Neural crest cell (in vitro differentiated cells): ENCODE results near the gene CHTF8. TPM values are rescaled to one million over a fixed set of nuclear protein-coding genes. Genes with fewer than 3 reads are reported as not detected.

Source experiments
- DNase-seq: peaks from one replicate; pipeline ENCODE4 v3.0.0; 2021; ENCODE audit warnings: low read depth, mixed read lengths, low spot score
- H3K27ac Mint-ChIP-seq: one replicate; pipeline ENCODE4 v1.8.0; 2021; ENCODE audit warnings: mild to moderate bottlenecking, mixed read lengths; ENCODE audit not compliant: unreplicated experiment
- H3K27me3 Mint-ChIP-seq: 2 replicates; pipeline ENCODE4 v1.8.0; 2021; ENCODE audit warnings: low read depth, mild to moderate bottlenecking, mixed read lengths
- H3K36me3 Mint-ChIP-seq: 2 replicates; pipeline ENCODE4 v1.8.0; 2021; ENCODE audit warnings: low read depth, mild to moderate bottlenecking, mixed read lengths
- H3K4me1 Mint-ChIP-seq: 2 replicates; pipeline ENCODE4 v1.8.0; 2021; ENCODE audit warnings: mixed read lengths
- H3K4me3 Mint-ChIP-seq: one replicate; pipeline ENCODE4 v1.8.0; 2021; ENCODE audit warnings: mild to moderate bottlenecking, mixed read lengths
- H3K9me3 Mint-ChIP-seq: 2 replicates; pipeline ENCODE4 v1.8.0; 2021; ENCODE audit warnings: mixed read lengths
- CTCF ChIP-seq: fragments of 200-600 bp; sonication (generic); conservative IDR thresholded peaks from 2 replicates; pipeline ENCODE4 v1.5.0; 2021; ENCODE audit warnings: antibody characterized with exemption, mild to moderate bottlenecking
- total RNA-seq: library from RNA; stranded (reverse); gene quantifications from 2 replicates; pipeline ENCODE4 v1.2.1, GENCODE V29; 2021

Gene CHTF8
- total RNA-seq, 1 donor from 2014 or later, result 139 TPM

GRCh38 chr16:69088684-69089083 is 43.7 kb downstream of the CHTF8 start:
- Mint-ChIP-seq H3K27me3 (no peaks in the 10 kb centered on the region), H3K9me3 (no peaks in the 10 kb centered on the region), H3K4me1 (peaks cover 21% of the 10 kb centered on the region), H3K27ac (peak overlapping the region; percentile 39), H3K4me3 (no peak overlapping the region), H3K36me3 (no peaks in the 10 kb centered on the region)
- DNase-seq, result no peak
- TF ChIP-seq CTCF, result no peak

GRCh38 chr16:69087161-69087581 is 45.2 kb downstream of the CHTF8 start:
- no peak for DNase-seq
- H3K27ac Mint-ChIP-seq, result no peak overlapping the region
- no peaks in the 10 kb centered on the region for H3K27me3 Mint-ChIP-seq
- H3K36me3 Mint-ChIP-seq, result no peaks in the 10 kb centered on the region
- no peak for TF ChIP-seq CTCF
- H3K4me3 Mint-ChIP-seq, result no peak overlapping the region
- H3K4me1 Mint-ChIP-seq, result peaks cover 24% of the 10 kb centered on the region
- no peaks in the 10 kb centered on the region for H3K9me3 Mint-ChIP-seq

- no peak overlapping the region for H3K27ac Mint-ChIP-seq
- DNase-seq, result no peak
- H3K4me3 Mint-ChIP-seq, result no peak overlapping the region
- TF ChIP-seq CTCF, result no peak
- no peaks in the 10 kb centered on the region for H3K36me3 Mint-ChIP-seq
- no peaks in the 10 kb centered on the region for H3K27me3 Mint-ChIP-seq
- peaks cover 24% of the 10 kb centered on the region for H3K4me1 Mint-ChIP-seq
- H3K9me3 Mint-ChIP-seq, result no peaks in the 10 kb centered on the region
Measured at GRCh38 chr16:69085032-69085695, 47.2 kb downstream of the CHTF8 start.

- Mint-ChIP-seq H3K4me1 (peaks cover 20% of the 10 kb centered on the region), H3K9me3 (no peaks in the 10 kb centered on the region)
Measured at GRCh38 chr16:69084289-69084688, 48.1 kb downstream of the CHTF8 start.

GRCh38 chr16:69083306-69083941 is 49.0 kb downstream of the CHTF8 start:
- peak; percentile 17 for TF ChIP-seq CTCF
- Mint-ChIP-seq H3K4me3 (no peak overlapping the region), H3K9me3 (no peaks in the 10 kb centered on the region), H3K27ac (no peak overlapping the region), H3K27me3 (no peaks in the 10 kb centered on the region), H3K4me1 (peaks cover 18% of the 10 kb centered on the region), H3K36me3 (no peaks in the 10 kb centered on the region)
- DNase-seq, result no peak

More at GRCh38 chr16:69084289-69084688, 48.1 kb downstream of the CHTF8 start:
- no peak overlapping the region for H3K4me3 Mint-ChIP-seq
- DNase-seq, result no peak
- TF ChIP-seq CTCF, result no peak
- H3K36me3 Mint-ChIP-seq, result no peaks in the 10 kb centered on the region
- peak overlapping the region; percentile 27 for H3K27ac Mint-ChIP-seq
- H3K27me3 Mint-ChIP-seq, result no peaks in the 10 kb centered on the region
